GM12872 (cell line): Measurements from ENCODE around the gene ZNF783.

Experiments used
- CTCF ChIP-seq: IDR thresholded peaks from 3 replicates; pipeline ENCODE4 v1.5.1; 2011; ENCODE audit warnings: low read depth, mild to moderate bottlenecking, low read length, moderate library complexity; ENCODE audit not compliant: insufficient read depth

ZNF783 gene

DNA sequence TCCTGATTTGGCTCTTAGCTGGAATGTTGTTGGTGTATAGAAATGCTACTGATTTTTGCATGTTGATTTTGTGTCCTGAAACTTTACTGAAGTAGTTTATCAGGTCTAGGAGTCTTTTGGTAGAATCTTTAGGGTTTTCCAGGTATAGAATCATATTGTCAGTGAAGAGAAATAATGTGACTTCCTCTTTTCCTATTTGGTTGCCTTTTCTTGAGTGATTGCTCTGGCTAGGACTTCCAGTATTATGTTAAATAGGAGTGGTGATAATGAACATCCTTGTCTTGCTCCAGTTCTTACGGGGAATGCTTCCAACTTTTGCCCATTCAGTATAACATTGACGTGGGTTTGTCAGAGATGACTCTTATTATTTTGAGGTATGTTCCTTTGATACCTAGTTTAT lies 52.0 kb downstream of the ZNF783 start:
- TF ChIP-seq CTCF = no peak

DNA sequence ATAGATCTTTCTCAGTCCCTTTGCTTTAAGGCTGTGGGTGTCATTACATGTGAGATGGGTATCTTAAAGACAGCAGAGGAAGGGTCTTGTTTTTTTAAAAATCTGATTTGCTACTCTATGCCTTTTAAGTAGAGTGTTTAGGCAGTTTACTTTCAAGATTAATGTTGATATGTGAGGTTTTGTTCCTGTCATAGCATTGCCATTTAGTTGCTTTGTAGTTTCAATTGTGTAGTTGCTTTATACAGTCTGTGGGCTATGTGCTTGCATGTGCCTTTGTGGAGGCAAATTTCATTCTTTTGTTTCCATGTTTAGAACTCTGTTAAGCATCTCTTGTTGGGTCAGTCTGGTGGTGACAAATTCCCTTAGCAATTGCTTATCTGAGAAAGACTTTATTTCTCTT lies 54.6 kb downstream of the ZNF783 start:
- TF ChIP-seq CTCF = no peak

DNA sequence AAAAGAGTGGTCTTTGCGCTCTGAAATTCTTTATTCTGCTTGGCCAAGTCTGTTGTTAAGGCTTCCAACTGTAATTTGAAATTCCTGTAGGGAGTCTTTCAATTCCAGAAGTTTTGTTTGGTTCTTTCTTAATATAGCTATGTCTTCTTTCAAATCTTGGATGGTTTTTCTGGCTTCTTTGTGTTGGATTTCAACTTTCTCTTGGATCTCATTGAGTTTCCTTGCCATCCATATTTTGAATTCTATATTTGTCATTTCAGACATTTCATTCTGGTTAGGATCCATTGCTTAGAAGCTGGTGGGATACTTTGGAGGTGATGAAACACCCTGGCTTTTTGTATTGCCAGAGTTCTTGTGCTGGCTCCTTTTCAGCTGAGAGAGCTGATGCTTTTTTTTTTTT lies 55.5 kb downstream of the ZNF783 start:
- TF ChIP-seq CTCF = no peak

GRCh38 chr7:149317986-149318672 lies 56.1 kb downstream of the ZNF783 start:
- no peak for TF ChIP-seq CTCF

- TF ChIP-seq CTCF = no peak
Measured at GRCh38 chr7:149319376-149319775, 57.4 kb downstream of the ZNF783 start.

DNA sequence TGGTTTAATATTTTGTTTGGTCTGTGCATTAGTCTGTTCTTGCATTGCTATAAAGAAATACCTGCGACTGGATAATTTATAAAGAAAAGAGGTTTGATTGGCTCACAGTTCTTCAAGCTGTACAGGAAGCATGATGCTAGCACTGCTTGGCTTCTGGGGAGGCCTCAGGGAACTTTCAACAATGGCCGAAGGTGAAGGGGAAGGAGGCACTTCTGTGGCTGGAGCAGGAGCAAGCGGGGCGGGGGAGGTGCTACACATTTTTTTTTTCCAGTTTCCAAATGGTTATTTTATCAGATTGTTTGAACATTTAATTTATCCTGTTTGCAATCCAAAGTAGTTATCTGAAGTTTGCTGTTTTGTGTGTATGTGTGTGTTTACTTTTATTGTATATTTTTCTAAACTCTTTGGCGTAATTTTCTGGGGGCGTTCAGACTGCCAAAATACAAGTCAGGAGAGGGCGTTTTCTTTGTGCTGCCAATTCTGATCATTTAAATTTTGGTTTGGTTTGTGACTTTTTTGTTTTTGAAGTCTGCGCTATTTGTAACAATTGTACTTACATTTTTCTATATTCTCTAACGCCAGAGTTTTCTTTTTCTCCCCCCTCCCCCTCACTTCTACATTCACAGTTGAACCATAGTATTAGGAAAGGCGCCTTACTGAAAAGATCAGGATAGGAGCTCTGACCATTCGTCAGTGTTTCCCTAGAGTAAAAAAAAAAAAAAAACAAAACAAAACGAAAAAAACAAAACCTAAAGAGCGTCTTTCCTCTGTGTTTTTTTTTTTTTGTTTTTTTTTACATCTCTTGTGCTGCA lies 58.5 kb downstream of the ZNF783 start:
- TF ChIP-seq CTCF = no peak

GRCh38 chr7:149321978-149322541 lies 60.1 kb downstream of the ZNF783 start:
- TF ChIP-seq CTCF = no peak
